RWPE1 (cell line): ENCODE measurements around the gene RSF1.

Experiments
- CTCF ChIA-PET: fragments of 350-600 bp; sonication (Branson Sonifier 250); formaldehyde crosslinking; extraction: SDS; loops from one replicate; lab custom pipeline; 2021; lab: Yijun Ruan, JAX
- POLR2A ChIA-PET: fragments of 400-600 bp; formaldehyde crosslinking; extraction: SDS; loops from one replicate; lab custom pipeline; 2020; ENCODE audit warnings: antibody characterized with exemption; ENCODE audit not compliant: low non-redundant PET; lab: Yijun Ruan, JAX
- DNase-seq: peaks from one replicate; pipeline ENCODE4 v3.0.0; 2012; ENCODE audit warnings: low spot score
- H3K27ac ChIP-seq: fragments of 450-650 bp; 2 replicates; pipeline ENCODE4 v1.5.1; 2017
- TF ChIP-seq, protein P1 (sequence below): fragments of 450-650 bp; conservative IDR thresholded peaks from 2 replicates; pipeline ENCODE4 v1.5.1; 2017; ENCODE audit warnings: low read depth, mild to moderate bottlenecking

Gene RSF1

GRCh38 chr11:77729063-77729462, 91.5 kb downstream of the RSF1 start:
- ChIA-PET POLR2A (no interaction called here), CTCF (interaction anchor here (0.5 kb wide), 1 partner anchor 15 kb away, joined by 4 read pairs; no protein-coding TSS in a partner anchor)
- no peak for DNase-seq
- H3K27ac ChIP-seq = no peak overlapping the region
- TF ChIP-seq, protein P1, sequence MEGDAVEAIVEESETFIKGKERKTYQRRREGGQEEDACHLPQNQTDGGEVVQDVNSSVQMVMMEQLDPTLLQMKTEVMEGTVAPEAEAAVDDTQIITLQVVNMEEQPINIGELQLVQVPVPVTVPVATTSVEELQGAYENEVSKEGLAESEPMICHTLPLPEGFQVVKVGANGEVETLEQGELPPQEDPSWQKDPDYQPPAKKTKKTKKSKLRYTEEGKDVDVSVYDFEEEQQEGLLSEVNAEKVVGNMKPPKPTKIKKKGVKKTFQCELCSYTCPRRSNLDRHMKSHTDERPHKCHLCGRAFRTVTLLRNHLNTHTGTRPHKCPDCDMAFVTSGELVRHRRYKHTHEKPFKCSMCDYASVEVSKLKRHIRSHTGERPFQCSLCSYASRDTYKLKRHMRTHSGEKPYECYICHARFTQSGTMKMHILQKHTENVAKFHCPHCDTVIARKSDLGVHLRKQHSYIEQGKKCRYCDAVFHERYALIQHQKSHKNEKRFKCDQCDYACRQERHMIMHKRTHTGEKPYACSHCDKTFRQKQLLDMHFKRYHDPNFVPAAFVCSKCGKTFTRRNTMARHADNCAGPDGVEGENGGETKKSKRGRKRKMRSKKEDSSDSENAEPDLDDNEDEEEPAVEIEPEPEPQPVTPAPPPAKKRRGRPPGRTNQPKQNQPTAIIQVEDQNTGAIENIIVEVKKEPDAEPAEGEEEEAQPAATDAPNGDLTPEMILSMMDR = no peak

- TF ChIP-seq, protein P1 = no peak
- ChIA-PET CTCF (no interaction called here), POLR2A (no interaction called here)
- DNase-seq = no peak
- no peak overlapping the region for H3K27ac ChIP-seq
Measured at GRCh38 chr11:77728203-77728786, 92.2 kb downstream of the RSF1 start.

DNA sequence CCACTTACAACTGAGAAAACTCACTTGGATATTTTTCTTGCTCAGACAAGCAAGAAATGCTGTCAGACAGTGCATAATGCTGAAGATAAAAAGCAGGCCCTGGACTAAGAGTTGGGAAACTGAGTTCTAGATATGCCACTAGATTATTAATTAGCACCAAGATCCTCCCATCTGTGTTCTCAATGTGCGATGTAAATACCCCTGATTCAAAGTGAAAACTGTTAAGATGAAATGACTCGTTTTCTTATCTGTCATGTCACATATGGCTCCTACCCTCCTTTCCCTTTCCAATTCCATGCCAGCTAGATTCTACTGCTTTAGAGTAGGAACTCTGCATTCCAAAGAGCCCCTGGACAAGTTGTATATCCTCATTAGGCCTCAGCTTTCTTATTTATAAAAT, 94.0 kb downstream of the RSF1 start:
- DNase-seq = no peak
- ChIA-PET POLR2A (no interaction called here), CTCF (no interaction called here)
- H3K27ac ChIP-seq = no peak overlapping the region
- TF ChIP-seq, protein P1 = no peak

GRCh38 chr11:77725433-77725832, 95.1 kb downstream of the RSF1 start:
- no peak for DNase-seq
- ChIA-PET POLR2A (no interaction called here), CTCF (no interaction called here)
- TF ChIP-seq, protein P1 = no peak
- H3K27ac ChIP-seq = no peak overlapping the region

DNA sequence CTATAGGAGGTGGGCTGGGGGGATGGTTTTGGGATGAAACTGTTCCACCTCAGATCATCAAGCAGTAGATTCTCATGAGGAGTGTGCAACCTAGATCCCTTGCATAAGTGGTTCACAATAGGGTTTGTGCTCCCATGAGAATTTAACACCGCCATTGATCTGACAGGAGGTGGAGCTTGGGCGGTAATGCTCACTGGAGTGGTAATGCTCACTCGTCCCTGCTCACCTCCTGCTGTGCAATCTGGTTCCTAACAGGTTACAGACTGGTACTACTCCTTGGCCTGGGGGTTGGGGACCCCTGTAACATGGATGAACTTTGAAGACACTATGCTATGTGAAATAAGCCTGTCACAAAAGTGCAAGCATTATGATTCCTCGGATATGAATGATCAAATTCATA, 95.9 kb downstream of the RSF1 start:
- CTCF ChIA-PET = no interaction called here
- POLR2A ChIA-PET = no interaction called here
- TF ChIP-seq, protein P1 = no peak
- no peak overlapping the region for H3K27ac ChIP-seq
- DNase-seq = no peak

GRCh38 chr11:77723024-77723423, 97.5 kb downstream of the RSF1 start:
- ChIA-PET CTCF (interaction anchor here (0.6 kb wide), 1 partner anchor 601 kb away, joined by 5 read pairs; no protein-coding TSS in a partner anchor), POLR2A (no interaction called here)
- DNase-seq = no peak
- TF ChIP-seq, protein P1 = no peak
- H3K27ac ChIP-seq = no peak overlapping the region
